Upper lobe of right lung (tissue), 1 donor: ENCODE measurements around the gene ANGPT4. TPM values are rescaled to one million over a fixed set of nuclear protein-coding genes. Genes with fewer than 3 reads are reported as not detected.

Experiments used
- ATAC-seq: fragments of 200-7000 bp; cut with Tn5 transposase; one replicate; pipeline ENCODE4 v1.9.1; 2020; ENCODE audit warnings: mild to moderate bottlenecking, moderate library complexity
- DNase-seq: peaks from one replicate; pipeline ENCODE4 v3.0.0-alpha.2; 2020
- H3K27ac ChIP-seq: fragments of 200-600 bp; one replicate; pipeline ENCODE4 v1.8.0; 2022
- H3K27me3 ChIP-seq: fragments of 200-600 bp; one replicate; pipeline ENCODE4 v1.8.0; 2022; ENCODE audit warnings: mild to moderate bottlenecking
- H3K36me3 ChIP-seq: fragments of 200-600 bp; one replicate; pipeline ENCODE4 v1.8.0; 2022
- H3K4me1 ChIP-seq: fragments of 200-600 bp; one replicate; pipeline ENCODE4 v1.8.0; 2022
- H3K4me3 ChIP-seq: fragments of 200-600 bp; one replicate; pipeline ENCODE4 v1.8.0; 2022; ENCODE audit warnings: mild to moderate bottlenecking
- H3K9me3 ChIP-seq: fragments of 200-600 bp; one replicate; pipeline ENCODE4 v1.8.0; 2022
- intact Hi-C: fragments of 100-400 bp; cut with DNase I; formaldehyde crosslinking; loops from one replicate; pipeline ENCODE4 v1.11.0; 2022
- total RNA-seq: library from RNA; stranded (reverse); fragmentation: NEBNext Ultra II Directional; extraction: Animal tissue kit (Norgen Biotek cat#: 25700); gene quantifications from one replicate; pipeline ENCODE4 v1.2.1, GENCODE V29; 2021
- TF ChIP-seq, protein P1 (sequence below): fragments of 200-600 bp; IDR thresholded peaks from one replicate; pipeline ENCODE4 v1.8.0; 2022; ENCODE audit warnings: antibody characterized with exemption
- donor health status: DM: no; HTN: yes; CAD: no; lungs with severe emphysema.

ANGPT4 gene
- total RNA-seq, 1 donor from 2014 or later: 0.81 TPM

DNA sequence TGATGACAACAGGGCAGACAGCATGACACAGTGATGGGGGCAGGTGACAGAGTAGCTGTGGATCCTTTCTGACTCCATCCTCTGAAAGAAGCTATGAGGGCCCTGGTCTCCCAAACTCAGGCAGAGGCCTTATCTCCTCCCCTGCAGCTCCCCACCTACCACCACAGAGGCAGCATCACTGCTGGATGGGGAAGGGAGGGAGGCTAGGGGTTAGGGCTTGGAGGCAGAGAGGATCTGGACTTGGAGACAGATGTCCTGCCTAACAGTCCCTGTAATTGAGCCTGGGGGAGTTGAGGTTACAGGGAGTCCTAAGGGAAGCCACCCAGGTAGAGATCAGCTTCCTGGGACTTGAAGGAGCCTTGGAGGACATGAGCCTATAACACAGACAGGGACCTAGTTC is 44.7 kb downstream of the ANGPT4 start:
- no peak overlapping the region for H3K27ac ChIP-seq
- no peaks in the 10 kb centered on the region for H3K9me3 ChIP-seq
- H3K4me1 ChIP-seq: no peaks in the 10 kb centered on the region
- TF ChIP-seq, protein P1, sequence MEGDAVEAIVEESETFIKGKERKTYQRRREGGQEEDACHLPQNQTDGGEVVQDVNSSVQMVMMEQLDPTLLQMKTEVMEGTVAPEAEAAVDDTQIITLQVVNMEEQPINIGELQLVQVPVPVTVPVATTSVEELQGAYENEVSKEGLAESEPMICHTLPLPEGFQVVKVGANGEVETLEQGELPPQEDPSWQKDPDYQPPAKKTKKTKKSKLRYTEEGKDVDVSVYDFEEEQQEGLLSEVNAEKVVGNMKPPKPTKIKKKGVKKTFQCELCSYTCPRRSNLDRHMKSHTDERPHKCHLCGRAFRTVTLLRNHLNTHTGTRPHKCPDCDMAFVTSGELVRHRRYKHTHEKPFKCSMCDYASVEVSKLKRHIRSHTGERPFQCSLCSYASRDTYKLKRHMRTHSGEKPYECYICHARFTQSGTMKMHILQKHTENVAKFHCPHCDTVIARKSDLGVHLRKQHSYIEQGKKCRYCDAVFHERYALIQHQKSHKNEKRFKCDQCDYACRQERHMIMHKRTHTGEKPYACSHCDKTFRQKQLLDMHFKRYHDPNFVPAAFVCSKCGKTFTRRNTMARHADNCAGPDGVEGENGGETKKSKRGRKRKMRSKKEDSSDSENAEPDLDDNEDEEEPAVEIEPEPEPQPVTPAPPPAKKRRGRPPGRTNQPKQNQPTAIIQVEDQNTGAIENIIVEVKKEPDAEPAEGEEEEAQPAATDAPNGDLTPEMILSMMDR: no peak
- no peak overlapping the region for H3K4me3 ChIP-seq
- H3K27me3 ChIP-seq: no peaks in the 10 kb centered on the region
- DNase-seq (no peak), ATAC-seq (no peak)
- intact Hi-C loops: no loop called here
- no peaks in the 10 kb centered on the region for H3K36me3 ChIP-seq

DNA sequence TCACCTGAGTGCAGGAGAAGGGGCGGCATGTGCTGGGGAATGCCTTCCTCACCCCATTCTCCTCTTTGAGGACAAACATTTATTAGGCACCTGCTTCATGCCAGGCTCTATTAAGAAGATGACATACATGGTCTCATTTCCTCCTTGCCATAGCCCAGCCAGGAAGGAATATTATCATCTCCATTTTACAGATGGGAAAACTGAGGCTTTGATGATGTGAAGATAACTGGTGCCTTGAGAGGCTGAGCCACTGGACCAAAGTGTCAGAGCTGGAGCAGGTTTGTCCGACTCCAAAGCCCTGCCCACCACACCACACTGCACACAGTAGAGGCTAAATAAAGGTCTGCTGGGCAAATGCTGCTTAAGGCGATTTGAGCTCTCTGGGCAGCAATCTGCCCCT is 45.4 kb downstream of the ANGPT4 start:
- Histone ChIP-seq H3K4me3 (no peak overlapping the region), H3K9me3 (no peaks in the 10 kb centered on the region), H3K36me3 (no peaks in the 10 kb centered on the region), H3K27ac (no peak overlapping the region), H3K27me3 (no peaks in the 10 kb centered on the region), H3K4me1 (no peaks in the 10 kb centered on the region)
- DNase-seq (no peak), ATAC-seq (no peak)
- intact Hi-C loops: no loop called here
- TF ChIP-seq, protein P1: no peak

DNA sequence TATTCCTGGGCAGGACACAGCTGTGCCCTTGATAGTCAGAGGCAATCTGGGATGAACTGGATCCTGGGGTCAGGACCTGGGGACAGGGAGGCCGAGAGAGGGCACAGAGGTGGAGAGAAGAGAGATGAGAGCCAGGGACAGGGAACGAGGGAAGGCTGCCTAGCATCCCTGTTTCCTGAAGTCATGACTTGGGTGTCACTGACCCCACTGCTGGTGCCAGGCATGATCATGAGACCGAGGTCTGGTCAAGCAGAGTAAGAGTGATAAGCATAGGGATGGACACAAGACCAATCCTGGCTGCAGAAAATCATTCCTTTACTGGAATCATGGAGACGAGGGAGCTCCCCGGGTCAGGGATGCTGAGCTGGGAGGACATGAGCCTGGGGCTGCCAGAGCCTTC is 46.5 kb downstream of the ANGPT4 start:
- DNase-seq: no peak
- Histone ChIP-seq H3K4me3 (no peak overlapping the region), H3K27ac (no peak overlapping the region), H3K36me3 (no peaks in the 10 kb centered on the region), H3K4me1 (no peaks in the 10 kb centered on the region), H3K27me3 (no peaks in the 10 kb centered on the region), H3K9me3 (no peaks in the 10 kb centered on the region)
- intact Hi-C loops: no loop called here
- TF ChIP-seq, protein P1: no peak
- no peak for ATAC-seq

DNA sequence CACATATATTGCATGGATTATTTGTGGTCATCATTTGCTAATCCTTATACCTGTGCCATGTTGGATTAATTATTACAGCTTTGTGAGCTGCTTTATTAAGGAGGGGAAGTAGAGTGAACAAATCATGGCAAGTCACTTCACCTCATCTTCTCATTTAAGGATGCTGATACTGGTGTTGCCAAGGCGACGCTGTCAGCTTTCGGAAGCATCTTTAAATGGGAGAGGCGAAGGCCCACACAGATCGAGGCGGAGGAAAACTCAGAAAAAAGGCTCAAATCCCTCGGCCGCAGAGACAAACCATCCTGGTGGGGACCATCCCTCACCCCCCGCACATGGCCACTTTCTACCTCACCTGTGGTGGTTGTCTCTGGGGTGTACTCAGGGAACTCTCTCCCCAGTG is 47.9 kb downstream of the ANGPT4 start:
- Histone ChIP-seq H3K4me3 (no peak overlapping the region), H3K27ac (no peak overlapping the region), H3K9me3 (no peaks in the 10 kb centered on the region), H3K36me3 (no peaks in the 10 kb centered on the region), H3K27me3 (no peaks in the 10 kb centered on the region), H3K4me1 (no peaks in the 10 kb centered on the region)
- intact Hi-C loops: no loop called here
- TF ChIP-seq, protein P1: no peak
- no peak for DNase-seq
- no peak for ATAC-seq

DNA sequence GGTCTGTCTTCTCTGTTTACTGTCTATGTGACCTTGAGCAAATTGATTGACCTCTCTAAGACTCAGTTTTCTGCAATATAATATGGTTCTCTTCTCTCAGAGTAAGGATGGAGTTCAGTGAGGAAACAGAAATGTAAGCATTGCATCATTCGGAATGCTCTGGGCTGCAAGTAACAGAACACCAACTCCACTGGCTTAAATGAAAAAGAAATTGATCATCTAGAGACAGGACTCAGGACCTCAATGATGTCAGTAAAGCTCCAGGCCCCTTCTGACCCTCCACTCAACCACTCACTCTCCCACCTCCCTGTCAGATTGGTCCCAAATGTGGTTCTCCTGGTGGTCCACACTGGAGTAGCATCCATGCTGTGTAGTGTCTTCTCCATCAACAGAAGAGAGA is 50.7 kb downstream of the ANGPT4 start:
- Histone ChIP-seq H3K9me3 (no peaks in the 10 kb centered on the region), H3K27me3 (no peaks in the 10 kb centered on the region)
- intact Hi-C loops: no loop called here

More for the DNA sequence above, 50.7 kb downstream of the ANGPT4 start:
- Histone ChIP-seq H3K36me3 (no peaks in the 10 kb centered on the region), H3K27ac (no peak overlapping the region), H3K4me3 (no peak overlapping the region), H3K4me1 (no peaks in the 10 kb centered on the region)
- TF ChIP-seq, protein P1: no peak
- DNase-seq (no peak), ATAC-seq (no peak)
